HepG2 (cell line): ENCODE results near the gene BABAM1. TPM values are rescaled to one million over a fixed set of nuclear protein-coding genes. Genes with fewer than 3 reads are reported as not detected.

ENCODE experiments used
- BORCS8-MEF2B ChIP-seq: sonication (generic); formaldehyde crosslinking; IDR thresholded peaks from 2 replicates; pipeline ENCODE4 v1.8.0; 2022; ENCODE audit warnings: mild to moderate bottlenecking, missing genetic modification reagents
- CSRNP1 ChIP-seq: sonication (generic); formaldehyde crosslinking; IDR thresholded peaks from 2 replicates; pipeline ENCODE4 v1.8.1; 2023; ENCODE audit warnings: mild to moderate bottlenecking, missing genetic modification reagents
- GPN1 ChIP-seq: sonication (generic); formaldehyde crosslinking; IDR thresholded peaks from 2 replicates; pipeline ENCODE4 v1.5.1; 2020; ENCODE audit warnings: missing genetic modification reagents, borderline replicate concordance
- HNF4G ChIP-seq, 2 experiments: sonication (generic) in 1 of 2; formaldehyde crosslinking in 1 of 2; IDR thresholded peaks; 2 replicates each; pipeline versions ENCODE4 v1.4.0 to v1.6.1; 2011 to 2020; ENCODE audit warnings: borderline replicate concordance in 2 of 2, low read depth in 2 of 2, mild to moderate bottlenecking in 2 of 2, low read length in 1 of 2, missing genetic modification reagents in 1 of 2, moderate library complexity in 1 of 2
- ISX ChIP-seq: sonication (generic); formaldehyde crosslinking; conservative IDR thresholded peaks from 2 replicates; pipeline ENCODE4 v1.5.0; 2020; ENCODE audit warnings: missing genetic modification reagents
- MNT ChIP-seq: fragments of 450-650 bp; IDR thresholded peaks from 2 replicates; pipeline ENCODE4 v1.6.1; 2016
- MTA1 ChIP-seq: sonication (generic); formaldehyde crosslinking; IDR thresholded peaks from 2 replicates; pipeline ENCODE4 v1.4.0; 2020; ENCODE audit warnings: missing genetic modification reagents, mild to moderate bottlenecking, borderline replicate concordance
- NAIF1 ChIP-seq: sonication (generic); formaldehyde crosslinking; IDR thresholded peaks from 2 replicates; pipeline ENCODE4 v1.5.0; 2020; ENCODE audit warnings: mild to moderate bottlenecking, missing genetic modification reagents, borderline replicate concordance
- NFRKB ChIP-seq: fragments of 450-650 bp; IDR thresholded peaks from 2 replicates; pipeline ENCODE4 v1.6.1; 2017
- RBM22 ChIP-seq: fragments of 200-400 bp; formaldehyde crosslinking; optimal IDR thresholded peaks from 2 replicates; pipeline ENCODE3; 2017; ENCODE audit warnings: mild to moderate bottlenecking, low read length, moderate library complexity
- SRSF1 ChIP-seq: fragments of 200-400 bp; formaldehyde crosslinking; optimal IDR thresholded peaks from 2 replicates; pipeline ENCODE3; 2017; ENCODE audit warnings: mild to moderate bottlenecking, low read depth, low read length, moderate library complexity
- ZBTB20 ChIP-seq: sonication (generic); formaldehyde crosslinking; IDR thresholded peaks from 2 replicates; pipeline ENCODE4 v1.8.1; 2023; ENCODE audit warnings: missing genetic modification reagents, low read depth, mild to moderate bottlenecking, borderline replicate concordance
- ZFP41 ChIP-seq: sonication (generic); formaldehyde crosslinking; IDR thresholded peaks from 2 replicates; pipeline ENCODE4 v1.4.0; 2020; ENCODE audit warnings: mild to moderate bottlenecking, missing genetic modification reagents, borderline replicate concordance
- ZIK1 ChIP-seq: sonication (generic); formaldehyde crosslinking; IDR thresholded peaks from 2 replicates; pipeline ENCODE4 v1.5.0; 2020; ENCODE audit warnings: mild to moderate bottlenecking, low read depth, missing genetic modification reagents, borderline replicate concordance
- ZNF34 ChIP-seq: sonication (generic); formaldehyde crosslinking; IDR thresholded peaks from 2 replicates; pipeline ENCODE4 v1.4.0; 2020; ENCODE audit warnings: mild to moderate bottlenecking, missing genetic modification reagents, borderline replicate concordance
- ZNF549 ChIP-seq: sonication (generic); formaldehyde crosslinking; IDR thresholded peaks from 2 replicates; pipeline ENCODE4 v1.5.0; 2020; ENCODE audit warnings: missing genetic modification reagents
- ZNF569 ChIP-seq: sonication (generic); formaldehyde crosslinking; IDR thresholded peaks from 2 replicates; pipeline ENCODE4 v1.5.0; 2020; ENCODE audit warnings: mild to moderate bottlenecking, missing genetic modification reagents, moderate library complexity, borderline replicate concordance
- ZNF761 ChIP-seq: sonication (generic); formaldehyde crosslinking; conservative IDR thresholded peaks from 2 replicates; pipeline ENCODE4 v1.4.0; 2020; ENCODE audit warnings: mild to moderate bottlenecking, missing genetic modification reagents
- polyA plus RNA-seq, 8 experiments: library from polyadenylated mRNA; depleted of rRNA in 3 of 8; stranded (reverse) in 7 of 8; unstranded in 1 of 8; fragments of >200 nt; fragmentation: Illumina TruSeq in 4 of 8; extraction: Trizol in 4 of 8; gene quantifications; 2 replicates each; pipeline versions ENCODE4 v1.2.1 to v1.2.3, GENCODE V29; 2011 to 2016; ENCODE audit warnings: low read depth in 4 of 8, missing spikeins in 1 of 8, mixed read lengths in 1 of 8; ENCODE audit not compliant: insufficient read depth in 1 of 8
- total RNA-seq, 5 experiments: library from RNA; depleted of rRNA; stranded (reverse); fragments of >200 nt; fragmentation: Illumina TruSeq; extraction: Trizol; gene quantifications; 2 replicates each; pipeline ENCODE4 v1.2.3, GENCODE V29; 2016; ENCODE audit warnings: low read depth in 1 of 5
- TF ChIP-seq, protein P1 (sequence below): sonication (generic); formaldehyde crosslinking; IDR thresholded peaks from 2 replicates; pipeline ENCODE4 v1.4.0; 2020; ENCODE audit warnings: mild to moderate bottlenecking, missing genetic modification reagents
- TF ChIP-seq, protein P2 (sequence below): sonication (generic); formaldehyde crosslinking; IDR thresholded peaks from 2 replicates; pipeline ENCODE4 v1.9.0; 2021; ENCODE audit warnings: missing genetic modification reagents, mild to moderate bottlenecking, borderline replicate concordance
- TF ChIP-seq, protein P3 (sequence below): sonication (generic); formaldehyde crosslinking; IDR thresholded peaks from 2 replicates; pipeline ENCODE4 v1.5.0; 2020; ENCODE audit warnings: mild to moderate bottlenecking, low read depth, missing genetic modification reagents, borderline replicate concordance

Gene BABAM1
- total and polyA plus RNA-seq, 2 of the 13 experiments (the other 11 are each of a cell fraction or from before 2014, with no cell fraction given), result 70.0 to 82.0 TPM

- no peak for TF ChIP-seq ISX (CRISPR knock-in tag)
- no peak for TF ChIP-seq GPN1
- TF ChIP-seq ZFP41 (CRISPR knock-in tag), result no peak
- no peak for TF ChIP-seq ZBTB20 (CRISPR knock-in tag)
- TF ChIP-seq, protein P1, sequence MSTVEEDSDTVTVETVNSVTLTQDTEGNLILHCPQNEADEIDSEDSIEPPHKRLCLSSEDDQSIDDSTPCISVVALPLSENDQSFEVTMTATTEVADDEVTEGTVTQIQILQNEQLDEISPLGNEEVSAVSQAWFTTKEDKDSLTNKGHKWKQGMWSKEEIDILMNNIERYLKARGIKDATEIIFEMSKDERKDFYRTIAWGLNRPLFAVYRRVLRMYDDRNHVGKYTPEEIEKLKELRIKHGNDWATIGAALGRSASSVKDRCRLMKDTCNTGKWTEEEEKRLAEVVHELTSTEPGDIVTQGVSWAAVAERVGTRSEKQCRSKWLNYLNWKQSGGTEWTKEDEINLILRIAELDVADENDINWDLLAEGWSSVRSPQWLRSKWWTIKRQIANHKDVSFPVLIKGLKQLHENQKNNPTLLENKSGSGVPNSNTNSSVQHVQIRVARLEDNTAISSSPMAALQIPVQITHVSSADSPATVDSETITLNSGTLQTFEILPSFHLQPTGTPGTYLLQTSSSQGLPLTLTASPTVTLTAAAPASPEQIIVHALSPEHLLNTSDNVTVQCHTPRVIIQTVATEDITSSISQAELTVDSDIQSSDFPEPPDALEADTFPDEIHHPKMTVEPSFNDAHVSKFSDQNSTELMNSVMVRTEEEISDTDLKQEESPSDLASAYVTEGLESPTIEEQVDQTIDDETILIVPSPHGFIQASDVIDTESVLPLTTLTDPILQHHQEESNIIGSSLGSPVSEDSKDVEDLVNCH, result no peak
- peak; percentile 32; the same call in 1 of the 2 replicates for TF ChIP-seq MNT
- TF ChIP-seq BORCS8-MEF2B, result no peak
- no peak for TF ChIP-seq SRSF1
- no peak for TF ChIP-seq NAIF1 (CRISPR knock-in tag)
- TF ChIP-seq NFRKB, result no peak
- TF ChIP-seq ZNF549 (CRISPR knock-in tag), result no peak
- TF ChIP-seq HNF4G (IDR thresholded peaks at IDR 0.05; ENCODE audit: borderline replicate concordance, low read depth, low read length), result no peak
- TF ChIP-seq HNF4G (CRISPR knock-in tag; IDR thresholded peaks at IDR 0.05; ENCODE audit: borderline replicate concordance, low read depth), result no peak
- TF ChIP-seq, protein P2, sequence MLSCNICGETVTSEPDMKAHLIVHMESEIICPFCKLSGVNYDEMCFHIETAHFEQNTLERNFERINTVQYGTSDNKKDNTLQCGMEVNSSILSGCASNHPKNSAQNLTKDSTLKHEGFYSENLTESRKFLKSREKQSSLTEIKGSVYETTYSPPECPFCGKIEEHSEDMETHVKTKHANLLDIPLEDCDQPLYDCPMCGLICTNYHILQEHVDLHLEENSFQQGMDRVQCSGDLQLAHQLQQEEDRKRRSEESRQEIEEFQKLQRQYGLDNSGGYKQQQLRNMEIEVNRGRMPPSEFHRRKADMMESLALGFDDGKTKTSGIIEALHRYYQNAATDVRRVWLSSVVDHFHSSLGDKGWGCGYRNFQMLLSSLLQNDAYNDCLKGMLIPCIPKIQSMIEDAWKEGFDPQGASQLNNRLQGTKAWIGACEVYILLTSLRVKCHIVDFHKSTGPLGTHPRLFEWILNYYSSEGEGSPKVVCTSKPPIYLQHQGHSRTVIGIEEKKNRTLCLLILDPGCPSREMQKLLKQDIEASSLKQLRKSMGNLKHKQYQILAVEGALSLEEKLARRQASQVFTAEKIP, result no peak
- TF ChIP-seq, protein P3, sequence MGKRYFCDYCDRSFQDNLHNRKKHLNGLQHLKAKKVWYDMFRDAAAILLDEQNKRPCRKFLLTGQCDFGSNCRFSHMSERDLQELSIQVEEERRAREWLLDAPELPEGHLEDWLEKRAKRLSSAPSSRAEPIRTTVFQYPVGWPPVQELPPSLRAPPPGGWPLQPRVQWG (CRISPR knock-in tag), result no peak
- no peak for TF ChIP-seq ZNF761
- TF ChIP-seq CSRNP1 (CRISPR knock-in tag), result no peak
- TF ChIP-seq ZIK1, result no peak
- TF ChIP-seq MTA1 (CRISPR knock-in tag), result no peak
- no peak for TF ChIP-seq ZNF34 (CRISPR knock-in tag)
- no peak for TF ChIP-seq ZNF569 (CRISPR knock-in tag)
- no peak for TF ChIP-seq RBM22
Observed at GRCh38 chr19:17266975-17267788, at the start of gene BABAM1 (continued).
